DOHH2 (cell line): Measurements from ENCODE around the gene TMC8.

ENCODE experiments used
- CTCF ChIP-seq: fragments of 200-600 bp; sonication (generic); IDR thresholded peaks from one replicate; pipeline ENCODE4 v1.5.1; 2014; ENCODE audit warnings: antibody characterized with exemption, mild to moderate bottlenecking, low read depth, low read length; ENCODE audit not compliant: poor library complexity, severe bottlenecking
- EZH2phosphoT487 ChIP-seq: fragments of 200-600 bp; sonication (generic); IDR thresholded peaks from 2 replicates; pipeline ENCODE4 v1.6.1; 2017; ENCODE audit warnings: borderline replicate concordance, mild to moderate bottlenecking, antibody characterized with exemption, low read length, moderate library complexity, mixed read lengths

- TF ChIP-seq CTCF (no peak), EZH2phosphoT487 (no peak)
Measured at GRCh38 chr17:78109489-78109761, 21.1 kb upstream of the TMC8 start.
